Measurements from ENCODE around the gene FAM72D.
A peak's percentile ranks its signal among the peaks of the same experiment; 100 is the strongest.
"Not testable (repeated sequence)": the region's sequence is repeated elsewhere in the genome, so short reads cannot be mapped to it uniquely, and the experiment has no call there.

The FAM72D gene

GRCh38 chr1:145155873-145156272 lies 60.1 kb downstream of the FAM72D start:
- DNase-seq = not testable (repeated sequence)

- peak; percentile 57 for DNase-seq
Observed at GRCh38 chr1:145156891-145157610, 61.3 kb downstream of the FAM72D start.

- DNase-seq = not testable (repeated sequence)
Observed at GRCh38 chr1:145157715-145158114, 61.9 kb downstream of the FAM72D start.

- DNase-seq = not testable (repeated sequence)
Observed at GRCh38 chr1:145161046-145161752, 65.4 kb downstream of the FAM72D start.

Data from MV-4-11 (cell line).